NCI-H146 (cell line): Measurements from ENCODE around the gene VCPKMT.
"Not testable (repeated sequence)": the region's sequence is repeated elsewhere in the genome, so short reads cannot be mapped to it uniquely, and the experiment has no call there.

Source experiments
- DNase-seq: peaks from one replicate; lab custom pipeline; 2025; lab: John Stamatoyannopoulos, UW

The VCPKMT gene

DNA sequence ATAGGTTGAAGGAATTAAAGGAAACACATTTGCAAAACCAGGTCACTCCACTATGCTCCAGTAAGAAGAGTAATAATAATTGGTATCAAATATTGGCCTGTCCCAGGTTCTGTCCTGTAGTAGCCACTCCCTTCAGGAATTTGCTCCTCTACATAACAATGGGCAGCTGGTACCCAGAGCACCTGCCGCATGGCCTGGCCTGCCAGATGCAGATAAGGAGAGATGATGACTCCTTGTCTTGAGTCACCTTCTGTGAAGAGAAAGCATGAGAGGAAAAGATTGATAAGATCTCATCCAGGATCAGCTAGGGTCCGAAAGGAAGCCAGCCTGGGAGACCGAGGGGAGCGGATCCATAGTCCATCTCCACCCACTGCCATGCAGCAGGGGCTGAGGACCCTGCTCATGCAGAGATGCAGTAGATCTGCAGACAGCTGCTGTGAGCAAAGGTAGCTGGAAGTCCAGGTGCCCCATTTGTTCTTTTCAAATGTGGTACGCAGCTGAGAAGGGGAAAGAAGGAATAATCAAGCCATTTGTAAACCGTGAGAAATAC is 24.3 kb downstream of the VCPKMT start:
- DNase-seq: peak; percentile 39

DNA sequence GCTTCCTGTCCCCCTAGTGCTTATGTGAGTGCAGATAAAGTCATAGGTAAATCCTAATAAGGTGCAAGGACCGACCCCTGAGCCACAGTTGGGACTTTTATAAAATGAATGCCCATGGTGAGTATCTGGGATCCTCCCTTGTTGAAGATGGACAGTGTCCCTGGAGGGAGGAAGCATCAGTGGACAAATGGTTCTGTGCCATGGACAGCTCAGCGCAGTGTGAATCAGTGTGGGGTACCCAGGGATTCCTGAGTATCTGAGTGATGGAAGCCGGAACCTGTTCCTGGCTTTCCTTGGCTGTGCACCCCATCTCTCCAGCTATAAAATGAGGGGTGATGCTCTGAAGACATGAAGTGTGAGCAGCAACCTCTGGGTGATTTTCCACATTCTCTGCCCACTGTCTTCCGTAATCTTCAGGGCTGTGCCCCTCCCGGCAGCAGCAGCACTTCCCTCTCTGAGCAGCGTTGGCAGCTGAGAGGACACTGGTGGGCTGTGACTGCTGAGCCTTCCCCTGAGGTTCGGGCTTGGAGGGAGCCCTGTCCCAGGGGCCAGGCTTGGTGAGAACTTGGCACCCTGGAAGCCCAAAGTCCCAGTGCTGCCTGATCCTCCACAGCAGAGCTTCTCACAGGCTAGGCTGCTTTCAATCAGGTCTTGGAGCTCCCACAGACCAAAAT is 25.0 kb downstream of the VCPKMT start:
- no peak for DNase-seq

DNA sequence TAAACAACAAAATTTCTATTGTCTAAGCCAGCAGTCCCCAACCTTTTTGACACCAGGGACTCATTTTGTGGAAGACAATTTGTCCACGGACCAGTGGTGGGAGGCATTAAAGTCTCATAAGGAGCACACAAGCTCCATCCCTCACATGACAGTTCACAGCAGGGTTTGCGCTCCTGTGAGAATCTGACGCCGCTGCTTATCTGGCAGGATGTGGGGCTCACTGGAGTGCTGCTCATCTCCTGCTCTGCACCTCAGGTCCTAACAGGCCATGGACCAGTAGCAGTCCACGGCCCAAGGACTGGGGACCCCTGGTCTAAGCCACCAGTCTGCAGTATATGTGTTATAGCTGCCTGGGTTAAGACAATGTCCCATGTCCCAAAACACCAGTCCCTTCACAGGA is 27.2 kb downstream of the VCPKMT start:
- DNase-seq: no peak

DNA sequence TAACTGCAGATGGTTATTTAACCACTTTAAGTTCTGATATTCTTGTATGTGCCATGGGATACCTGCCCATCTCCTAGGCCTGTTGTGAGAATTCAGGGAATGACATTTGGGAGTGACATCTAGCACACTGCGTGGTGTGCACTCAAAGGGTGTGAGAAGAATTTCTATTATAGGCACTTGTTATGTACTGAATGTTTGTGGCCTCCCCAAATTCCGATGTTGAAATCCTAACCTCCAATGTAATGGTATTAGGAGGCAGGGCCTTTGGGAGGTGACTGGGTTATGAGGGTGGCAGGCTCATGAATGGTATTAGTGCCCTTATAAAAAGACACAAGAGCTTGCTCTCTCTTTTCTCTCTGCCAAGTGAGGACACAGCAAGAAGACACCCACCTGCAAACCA is 27.6 kb downstream of the VCPKMT start:
- no peak for DNase-seq

DNA sequence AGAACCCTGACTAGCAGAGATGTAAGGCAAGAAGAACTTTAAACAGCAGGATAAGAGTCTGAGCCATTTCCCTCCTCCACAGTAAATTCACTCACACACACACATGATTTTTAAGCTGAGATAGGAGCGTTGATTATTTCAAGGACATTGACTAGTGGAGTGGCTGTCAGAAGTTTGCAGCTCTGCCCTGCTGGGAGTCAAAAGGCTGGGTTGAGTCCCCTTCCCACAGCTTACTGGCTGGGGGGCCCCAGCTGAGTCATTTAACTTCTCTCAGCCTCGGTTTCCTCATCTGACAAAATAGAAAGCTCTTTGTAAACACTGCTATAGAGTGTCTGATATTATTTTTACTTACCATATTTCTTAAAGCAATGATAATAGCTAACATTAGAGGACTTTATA is 28.3 kb downstream of the VCPKMT start:
- DNase-seq: no peak

DNA sequence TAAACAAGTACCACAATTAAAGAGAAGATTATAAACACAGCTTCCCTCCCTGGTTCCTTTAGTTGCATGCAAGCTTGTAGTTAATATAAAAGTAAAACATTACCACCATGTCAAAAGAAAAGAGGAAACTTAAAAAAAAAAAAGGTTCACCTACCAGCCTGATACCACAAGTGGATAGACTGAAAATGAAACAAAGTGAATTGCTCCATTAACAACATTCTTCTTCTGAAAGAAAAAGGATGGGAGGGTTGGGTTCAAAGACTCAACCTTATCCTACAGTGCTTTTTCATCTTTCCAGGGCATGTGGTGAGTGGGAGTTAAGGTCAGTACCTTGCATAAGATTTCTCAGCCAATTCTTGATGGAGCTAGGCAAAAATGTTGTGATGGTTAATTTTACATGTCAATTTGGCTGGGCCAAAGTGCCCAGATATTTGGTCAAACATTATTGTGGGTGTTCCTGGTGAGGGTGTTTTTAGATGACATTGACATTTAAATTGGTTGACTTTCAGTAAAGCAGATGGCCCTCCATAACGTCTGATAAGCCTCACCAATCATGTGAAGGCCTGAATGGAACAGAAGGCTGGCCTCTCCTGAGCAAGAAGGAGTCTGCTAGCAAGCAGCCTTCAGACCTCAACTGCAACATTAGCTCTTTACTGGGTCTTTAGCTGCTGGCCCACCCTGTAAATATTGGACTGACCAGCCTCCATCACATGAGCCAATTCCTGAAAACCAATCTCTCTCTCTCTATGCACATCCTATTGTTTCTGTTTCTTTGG is 28.8 kb downstream of the VCPKMT start:
- DNase-seq: no peak

DNA sequence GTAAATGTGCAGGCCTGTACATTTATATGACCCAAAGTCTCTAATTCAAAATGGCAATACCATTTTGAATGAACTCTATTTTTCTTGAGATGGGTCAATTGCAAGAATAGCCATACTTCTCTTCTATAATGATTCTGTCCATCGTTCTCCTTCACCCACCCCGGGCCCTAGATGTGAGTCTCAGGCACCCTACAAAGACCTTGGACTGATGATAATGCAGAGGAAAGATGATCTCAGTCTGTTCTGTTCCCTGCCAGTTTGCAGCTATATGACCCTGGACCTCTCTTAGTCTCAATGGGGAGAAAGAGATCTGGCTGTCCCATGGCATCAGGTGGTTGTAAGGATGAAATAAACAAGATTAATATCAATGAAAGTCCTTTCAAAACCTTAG is 30.1 kb downstream of the VCPKMT start:
- no peak for DNase-seq

DNA sequence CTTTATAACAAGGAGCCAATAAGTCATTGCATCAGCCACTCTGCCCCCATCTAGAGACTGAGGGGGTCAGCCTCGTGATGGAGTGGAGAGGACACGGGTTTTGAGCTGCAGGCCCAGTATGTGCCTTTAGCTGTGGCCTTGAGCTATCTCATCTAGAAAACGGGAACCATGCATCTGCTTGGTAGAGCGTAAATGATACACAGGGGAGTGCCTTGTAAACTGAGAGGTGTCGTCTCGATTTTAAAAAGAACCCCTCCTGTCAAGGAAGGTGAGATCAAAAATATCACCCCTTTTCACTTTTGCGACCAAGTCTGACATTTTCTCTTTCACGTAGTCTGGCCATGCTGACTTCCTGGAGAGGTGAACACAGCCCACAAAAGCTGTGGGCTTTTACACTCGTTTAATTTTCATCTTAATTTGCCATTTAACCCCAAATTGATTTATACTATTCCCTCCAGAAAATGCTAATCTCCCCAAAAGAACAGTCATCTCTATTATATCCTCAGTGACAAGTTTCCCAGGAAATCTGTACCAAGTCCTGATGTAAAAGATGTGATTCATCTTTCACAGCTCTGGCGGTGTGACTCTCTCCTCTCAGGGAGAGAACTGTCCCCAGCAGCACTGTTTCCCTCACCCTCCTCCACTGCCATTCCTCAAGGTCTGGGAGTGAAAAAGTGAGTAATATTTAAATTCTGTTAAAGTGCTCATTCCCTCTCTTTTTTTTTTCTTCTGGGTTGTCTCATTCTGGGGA is 30.6 kb downstream of the VCPKMT start:
- DNase-seq: no peak

DNA sequence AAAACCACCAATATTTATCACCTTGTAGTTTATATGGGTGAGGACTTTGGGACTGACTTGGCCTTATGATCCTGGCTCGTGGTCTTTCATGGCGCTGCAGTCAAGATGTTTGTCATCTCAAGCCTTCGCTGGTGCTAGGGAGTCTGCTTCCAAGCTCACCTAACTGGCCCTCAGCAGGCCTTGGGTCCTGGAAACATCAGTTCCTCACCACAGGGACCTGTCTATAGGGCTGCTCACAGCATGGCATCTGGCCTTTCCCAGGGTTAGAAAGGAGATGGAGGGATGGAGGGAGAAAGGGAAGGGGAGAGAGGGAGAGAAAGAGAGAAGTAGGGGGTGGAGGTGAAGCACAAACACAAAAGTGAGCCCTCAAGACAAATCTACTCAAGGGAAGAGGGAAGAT is 31.7 kb downstream of the VCPKMT start:
- no peak for DNase-seq

DNA sequence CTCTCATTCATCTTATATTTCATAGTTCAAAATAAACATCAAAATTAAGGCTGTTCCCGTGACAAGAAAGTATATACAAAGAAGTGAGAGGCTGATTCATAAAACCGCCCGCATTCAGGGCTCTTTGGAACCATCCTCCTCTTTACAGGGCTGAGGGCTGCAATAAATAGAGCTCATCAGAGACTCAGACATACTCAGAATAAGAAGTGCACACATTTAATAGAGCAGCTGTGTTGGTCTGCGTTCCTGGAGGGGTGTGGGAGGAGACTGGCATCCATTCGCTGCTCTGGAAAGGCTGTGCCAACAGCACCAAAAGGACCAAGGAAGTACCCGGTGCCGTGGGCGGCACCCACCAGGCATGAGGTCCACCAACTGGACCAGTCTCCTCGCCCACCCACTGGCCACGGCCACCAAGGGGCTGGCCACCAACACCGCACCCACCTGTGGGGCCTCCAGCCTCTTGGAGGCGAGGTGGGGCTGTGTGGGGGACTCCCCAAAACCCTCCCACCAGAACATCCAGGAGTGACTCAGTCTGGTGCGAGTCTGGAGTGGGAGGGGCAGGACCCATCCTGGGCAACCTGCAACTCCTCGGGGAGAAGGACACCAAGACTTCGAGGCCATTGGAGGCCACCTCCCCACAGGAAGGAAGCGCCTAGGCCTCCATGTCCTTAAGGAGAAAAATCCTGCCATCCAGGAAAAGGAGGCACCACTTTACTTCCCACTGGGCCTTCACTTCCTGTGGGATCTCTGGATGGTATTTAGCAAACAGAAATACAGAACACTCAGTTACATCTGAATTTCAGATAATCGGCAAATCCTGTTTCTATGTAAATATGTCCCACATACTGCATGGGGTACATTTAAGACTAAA is 32.7 kb downstream of the VCPKMT start:
- no peak for DNase-seq

DNA sequence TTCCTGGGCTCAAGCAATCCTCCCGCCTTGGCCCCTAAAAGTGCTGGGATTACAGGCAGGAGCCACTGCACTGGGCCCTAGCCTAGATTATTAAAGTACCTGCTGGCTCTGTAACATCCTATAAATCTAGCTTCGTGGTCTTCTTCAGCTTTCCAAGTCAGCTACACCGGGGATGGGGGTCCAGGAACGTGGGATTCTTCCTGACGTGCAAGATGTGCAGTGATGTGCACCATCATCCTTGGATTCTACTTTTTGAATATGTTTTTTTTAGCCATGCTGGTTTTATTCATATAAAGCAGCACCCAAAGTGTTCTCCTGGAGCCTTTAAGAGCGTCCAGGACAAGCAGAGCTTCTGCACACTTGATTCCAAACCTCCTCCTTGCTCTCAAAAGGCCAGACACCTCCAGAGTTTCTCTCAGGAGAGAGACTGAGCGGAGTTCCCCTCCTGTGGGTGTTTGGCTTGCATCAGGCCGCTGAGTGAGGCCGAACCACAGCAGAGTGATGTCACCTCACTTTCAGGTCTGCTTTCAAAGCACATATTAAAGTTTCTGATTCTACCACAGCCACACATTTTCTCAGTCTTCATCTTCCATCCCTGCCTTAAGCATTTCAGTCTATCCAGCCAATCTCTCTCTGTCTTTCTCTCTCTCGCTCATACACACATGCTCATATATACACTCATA is 33.4 kb downstream of the VCPKMT start:
- no peak for DNase-seq

DNA sequence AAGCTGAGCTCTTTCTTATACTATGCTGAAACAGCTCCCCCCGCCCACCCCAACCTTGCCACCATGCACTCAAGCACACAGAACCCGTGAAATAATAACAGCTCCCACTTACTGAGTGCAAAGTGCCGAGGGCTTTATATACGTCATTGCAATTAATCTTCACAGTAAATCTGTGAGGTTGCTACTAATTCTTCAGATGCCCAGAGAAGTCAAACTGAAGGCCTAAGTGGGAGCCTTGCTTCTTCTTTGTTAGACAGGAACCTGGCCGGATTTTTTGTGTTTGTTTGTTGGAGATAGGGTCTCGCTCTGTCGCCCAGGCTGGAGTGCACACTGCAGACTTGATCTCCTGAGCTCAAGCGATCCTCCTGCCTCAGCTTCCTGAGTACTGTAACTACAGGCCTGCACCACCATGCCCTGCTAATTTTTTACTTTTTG is 34.0 kb downstream of the VCPKMT start:
- DNase-seq: no peak

DNA sequence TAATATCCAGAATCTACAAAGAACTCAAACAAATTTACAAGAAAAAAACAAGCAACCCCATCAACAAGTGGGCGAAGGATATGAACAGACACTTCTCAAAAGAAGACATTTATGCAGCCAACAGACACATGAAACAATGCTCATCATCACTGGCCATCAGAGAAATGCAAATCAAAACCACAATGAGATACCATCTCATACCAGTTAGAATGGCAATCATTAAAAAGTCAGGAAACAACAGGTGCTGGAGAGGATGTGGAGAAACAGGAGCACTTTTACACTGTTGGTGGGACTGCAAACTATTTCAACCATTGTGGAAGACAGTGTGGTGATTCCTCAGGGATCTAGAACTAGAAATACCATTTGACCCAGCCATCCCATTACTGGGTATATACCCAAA is 37.3 kb downstream of the VCPKMT start:
- not testable (repeated sequence) for DNase-seq

DNA sequence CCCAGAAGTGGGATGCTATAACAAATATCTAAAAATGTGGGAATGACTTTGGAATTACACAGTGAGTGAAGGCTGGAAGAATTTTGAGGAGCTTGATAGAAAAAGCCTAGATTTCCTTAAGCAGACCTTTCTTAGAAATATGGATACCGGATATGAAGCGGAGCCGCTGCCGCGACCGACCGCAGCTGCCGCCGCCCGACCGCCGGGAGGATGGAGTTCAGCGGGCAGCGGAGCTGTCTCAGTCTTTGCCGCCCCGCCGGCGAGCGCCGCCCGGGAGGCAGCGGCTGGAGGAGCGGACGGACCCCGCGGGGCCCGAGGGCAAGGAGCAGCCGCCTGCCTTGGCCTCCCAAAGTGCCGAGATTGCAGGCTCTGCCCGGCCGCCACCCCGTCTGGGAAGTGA is 42.7 kb downstream of the VCPKMT start:
- DNase-seq: not testable (repeated sequence)

DNA sequence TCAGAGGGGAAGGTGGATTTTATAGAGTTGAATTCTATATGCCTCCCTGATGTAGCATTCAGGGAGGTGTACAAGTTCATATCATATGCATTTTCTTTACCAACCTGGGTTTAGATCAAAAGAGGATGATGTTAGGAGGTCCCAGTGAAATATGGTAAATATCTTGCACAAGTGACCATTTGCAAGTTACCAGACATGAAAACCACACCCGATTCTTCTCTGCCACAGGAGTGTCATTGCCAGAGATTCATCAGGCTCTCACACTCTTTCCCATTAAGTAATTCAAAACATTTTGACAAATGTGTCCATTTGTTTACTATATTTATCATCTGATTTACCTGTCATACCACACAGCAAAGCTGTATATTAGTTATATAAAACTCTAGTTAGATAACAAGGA is 44.0 kb downstream of the VCPKMT start:
- DNase-seq: no peak

DNA sequence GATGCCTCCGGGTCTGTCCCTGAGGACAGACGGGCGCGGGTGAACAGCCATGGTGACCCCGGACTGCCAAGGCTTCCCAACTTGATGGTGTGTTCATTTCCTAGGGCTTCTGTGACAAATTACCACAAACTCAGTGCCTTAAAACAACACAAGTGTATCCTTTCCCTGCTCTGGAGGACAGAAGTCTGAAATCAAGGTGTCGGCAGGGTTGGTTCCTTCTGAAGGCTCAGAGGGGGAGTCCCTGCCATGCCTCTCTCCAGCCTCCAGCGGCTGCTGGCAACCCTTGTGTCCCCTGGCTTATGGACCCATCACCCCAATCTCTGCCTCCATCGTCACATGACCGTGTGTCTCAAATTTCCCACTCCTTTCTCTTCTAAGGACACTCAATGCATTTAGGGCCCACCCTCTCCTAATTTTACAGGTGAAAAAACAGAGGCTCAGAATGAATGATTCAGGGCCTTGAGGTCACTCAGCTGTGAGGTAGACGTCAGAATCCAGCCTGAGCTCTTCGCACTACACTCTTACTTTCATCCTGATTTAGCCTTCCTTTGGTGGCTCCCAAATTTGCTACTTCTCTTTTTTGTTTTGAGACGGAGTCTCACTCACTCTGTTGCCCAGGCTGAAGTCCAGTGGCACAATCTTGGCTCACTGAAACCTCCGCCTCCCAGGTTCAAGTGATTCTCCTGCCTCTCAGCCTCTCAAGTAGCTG is 45.4 kb downstream of the VCPKMT start:
- no peak for DNase-seq

DNA sequence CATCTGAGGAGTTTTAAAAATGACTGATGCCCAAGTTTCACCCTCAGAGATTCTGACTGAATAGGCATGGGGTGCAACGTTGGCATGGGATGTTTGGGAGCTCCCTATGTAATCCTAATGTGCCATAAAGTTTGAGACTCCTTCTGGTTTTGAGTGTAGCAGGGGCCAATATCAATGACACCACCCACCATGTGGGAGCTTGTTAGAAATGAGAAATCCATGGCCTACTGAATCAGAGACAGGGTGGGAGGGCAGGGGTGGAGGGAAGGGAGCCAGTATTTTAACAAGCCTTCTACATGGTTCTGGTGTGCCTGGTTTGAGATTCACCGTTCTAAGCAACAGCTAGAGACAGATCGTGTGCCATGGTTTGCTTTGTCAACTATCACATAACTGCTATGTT is 46.1 kb downstream of the VCPKMT start:
- DNase-seq: no peak

DNA sequence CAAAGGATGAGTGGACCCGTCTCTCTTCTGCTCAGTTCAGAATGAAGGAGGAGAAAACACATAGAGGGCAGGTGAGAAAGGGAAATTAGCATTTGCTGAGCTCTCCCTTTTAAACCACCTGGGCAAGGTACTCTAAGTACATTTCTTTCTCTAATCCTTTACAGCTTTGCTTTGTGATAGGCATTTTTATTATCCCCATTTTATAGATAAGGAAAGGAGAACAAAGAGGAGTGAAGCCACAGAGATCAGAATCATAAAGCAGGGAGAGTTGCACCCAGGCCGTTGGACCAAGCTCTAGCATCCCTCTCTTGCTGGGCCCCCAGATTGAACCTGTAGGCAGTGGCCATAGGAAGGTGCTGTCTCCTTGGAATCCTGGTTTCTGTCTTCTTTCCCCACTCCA is 47.0 kb downstream of the VCPKMT start:
- no peak for DNase-seq

DNA sequence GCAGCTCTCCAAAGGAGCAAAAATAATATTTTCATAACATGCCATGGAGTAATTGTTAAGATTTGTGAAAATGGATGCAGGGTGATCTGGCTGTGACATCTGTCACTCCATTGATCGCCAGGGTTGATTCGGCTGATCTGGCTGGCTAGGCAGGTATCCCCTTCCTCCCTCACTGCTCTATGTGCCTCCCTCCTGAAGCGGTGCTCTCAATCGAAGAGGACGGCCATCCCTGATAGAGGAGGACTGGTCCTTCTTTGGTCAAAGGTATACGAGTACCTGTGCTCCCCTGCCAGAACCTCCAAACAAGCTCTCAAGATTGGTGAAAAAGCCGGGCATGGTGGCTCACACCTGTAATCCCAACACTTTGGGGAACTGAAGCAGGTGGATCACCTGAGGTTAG is 47.9 kb downstream of the VCPKMT start:
- DNase-seq: no peak

DNA sequence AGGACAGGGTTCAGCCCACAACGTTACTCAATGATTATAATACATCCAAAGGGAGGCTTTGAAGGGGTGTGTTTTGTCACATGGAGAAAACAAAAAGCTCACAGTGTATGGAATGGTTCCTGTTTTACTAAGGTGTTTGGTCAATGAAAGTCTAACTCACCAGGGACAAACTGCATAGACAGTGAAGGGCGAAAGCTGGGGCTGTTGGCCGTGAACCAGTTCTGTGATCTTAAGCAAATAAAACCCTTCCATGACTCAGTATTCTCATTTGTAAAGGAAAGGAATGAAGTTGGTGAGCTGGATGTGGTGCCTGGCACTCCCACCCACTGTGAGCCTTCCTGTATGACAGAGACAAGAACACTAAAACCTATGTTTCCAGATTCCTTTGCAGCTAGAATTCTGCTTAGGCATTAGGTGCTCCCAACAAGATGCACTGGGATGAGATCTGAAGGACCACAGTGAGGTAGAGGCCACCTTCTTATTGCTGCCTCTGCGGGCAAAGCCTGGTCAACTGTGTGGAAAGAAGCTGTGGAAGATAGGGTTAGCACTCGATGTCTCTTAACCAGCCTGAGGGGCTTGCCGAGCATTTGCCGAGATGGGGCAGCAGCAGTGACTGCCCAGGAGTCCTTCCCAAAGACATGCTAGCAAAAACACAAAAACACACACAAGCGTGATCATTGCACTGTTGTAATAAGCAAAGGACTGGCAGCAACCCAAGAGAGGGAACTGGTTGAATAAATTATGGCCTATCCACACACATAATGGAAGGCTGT is 48.5 kb downstream of the VCPKMT start:
- no peak for DNase-seq
